GM10248 (cell line): ENCODE measurements around the gene DUSP15.
"Not testable (repeated sequence)": the region's sequence is repeated elsewhere in the genome, so short reads cannot be mapped to it uniquely, and the experiment has no call there.

Experiments used
- CTCF ChIA-PET: fragments of 300-600 bp; sonication (Branson Sonifier 250); formaldehyde crosslinking; extraction: SDS; loops from one replicate; lab custom pipeline; 2021; ENCODE audit warnings: antibody characterized with exemption; lab: Yijun Ruan, JAX
- POLR2A ChIA-PET: fragments of 350-650 bp; sonication (Branson Sonifier 250); formaldehyde crosslinking; extraction: SDS; loops from one replicate; lab custom pipeline; 2020; ENCODE audit warnings: antibody characterized with exemption; lab: Yijun Ruan, JAX
- DNase-seq: peaks from one replicate; pipeline ENCODE4 v3.0.0; 2012; ENCODE audit errors: extremely low spot score
- TF ChIP-seq, protein P1 (sequence below): IDR thresholded peaks from 2 replicates; pipeline ENCODE4 v1.5.1; 2012; ENCODE audit warnings: mild to moderate bottlenecking, low read depth; ENCODE audit errors: extremely low read depth, missing control alignments, control extremely low read depth

DUSP15 gene

DNA sequence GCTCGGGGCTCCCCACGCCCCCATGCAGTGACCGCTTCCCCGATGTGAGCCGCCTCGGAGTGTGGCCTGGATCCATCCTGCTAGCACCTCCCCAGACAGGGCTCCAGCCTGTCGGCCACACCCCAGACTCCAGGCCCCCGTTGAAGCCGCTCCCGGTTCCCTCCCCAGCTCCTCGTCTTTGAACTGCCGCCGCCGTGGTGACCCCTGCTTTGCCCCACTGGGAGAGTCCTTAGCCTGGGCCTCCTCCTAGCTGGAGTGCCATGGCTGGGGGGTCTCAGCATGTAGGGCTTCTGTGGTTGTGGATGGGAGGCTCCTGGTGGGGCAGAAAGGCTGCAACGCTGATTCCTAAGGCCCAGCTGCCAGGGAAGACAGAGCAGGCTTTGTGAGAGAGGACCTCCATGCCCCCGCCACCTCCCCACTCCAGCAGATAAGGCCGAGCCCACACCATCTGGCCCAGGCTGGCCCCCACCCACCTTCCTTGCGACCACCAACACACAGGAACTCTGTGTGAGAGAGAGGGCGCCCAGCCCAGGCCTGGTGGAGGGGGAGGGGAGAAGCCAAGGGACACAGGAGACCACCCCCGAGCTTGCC is 36.3 kb downstream of the DUSP15 start:
- TF ChIP-seq, protein P1, sequence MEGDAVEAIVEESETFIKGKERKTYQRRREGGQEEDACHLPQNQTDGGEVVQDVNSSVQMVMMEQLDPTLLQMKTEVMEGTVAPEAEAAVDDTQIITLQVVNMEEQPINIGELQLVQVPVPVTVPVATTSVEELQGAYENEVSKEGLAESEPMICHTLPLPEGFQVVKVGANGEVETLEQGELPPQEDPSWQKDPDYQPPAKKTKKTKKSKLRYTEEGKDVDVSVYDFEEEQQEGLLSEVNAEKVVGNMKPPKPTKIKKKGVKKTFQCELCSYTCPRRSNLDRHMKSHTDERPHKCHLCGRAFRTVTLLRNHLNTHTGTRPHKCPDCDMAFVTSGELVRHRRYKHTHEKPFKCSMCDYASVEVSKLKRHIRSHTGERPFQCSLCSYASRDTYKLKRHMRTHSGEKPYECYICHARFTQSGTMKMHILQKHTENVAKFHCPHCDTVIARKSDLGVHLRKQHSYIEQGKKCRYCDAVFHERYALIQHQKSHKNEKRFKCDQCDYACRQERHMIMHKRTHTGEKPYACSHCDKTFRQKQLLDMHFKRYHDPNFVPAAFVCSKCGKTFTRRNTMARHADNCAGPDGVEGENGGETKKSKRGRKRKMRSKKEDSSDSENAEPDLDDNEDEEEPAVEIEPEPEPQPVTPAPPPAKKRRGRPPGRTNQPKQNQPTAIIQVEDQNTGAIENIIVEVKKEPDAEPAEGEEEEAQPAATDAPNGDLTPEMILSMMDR, result no peak
- ChIA-PET POLR2A (interaction anchor here (0.5 kb wide), 1 partner anchor 986 kb away, joined by 4 read pairs; the partner anchor contains the start of gene MAPRE1), CTCF (interaction anchor here (0.9 to 13.3 kb wide), 11 partner anchors 9 to 196 kb away, joined by 3 to 154 read pairs (median 5); partner anchors contain the start of genes FOXS1, MYLK2 and PDRG1)
- no peak for DNase-seq

DNA sequence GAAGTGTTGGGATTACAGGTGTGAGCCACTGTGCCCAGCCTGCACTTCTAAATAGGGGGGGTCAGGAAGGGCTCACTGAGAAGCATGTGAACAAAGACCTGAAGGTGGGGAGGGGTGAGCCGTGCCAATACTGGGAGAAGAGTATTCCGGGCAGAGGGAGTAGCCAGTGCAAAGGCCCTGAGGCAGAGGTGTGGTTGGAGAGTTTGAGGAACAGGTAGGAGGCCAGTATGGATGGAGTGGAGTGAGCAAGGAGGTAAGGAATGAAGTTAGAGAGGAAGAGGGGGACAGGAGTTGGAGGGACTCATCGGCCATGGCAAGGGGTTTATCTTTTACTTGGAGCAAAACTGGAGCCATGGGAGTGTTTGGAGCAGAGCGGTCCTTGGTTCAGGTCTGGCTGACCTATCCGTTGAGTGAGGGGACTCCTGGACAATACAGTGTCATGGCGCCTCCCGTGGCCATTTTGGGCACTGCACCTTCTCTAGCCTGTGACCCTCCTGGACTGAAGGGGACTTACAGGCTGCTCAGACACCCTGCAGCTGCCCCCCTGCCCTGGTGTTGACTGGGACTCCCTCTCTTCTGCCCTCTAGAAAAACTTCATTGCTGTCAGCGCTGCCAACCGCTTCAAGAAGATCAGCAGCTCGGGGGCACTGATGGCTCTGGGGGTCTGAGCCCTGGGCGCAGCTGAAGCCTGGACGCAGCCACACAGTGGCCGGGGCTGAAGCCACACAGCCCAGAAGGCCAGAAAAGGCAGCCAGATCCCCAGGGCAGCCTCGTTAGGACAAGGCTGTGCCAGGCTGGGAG is 37.0 kb downstream of the DUSP15 start:
- TF ChIP-seq, protein P1, result peak; percentile 79
- ChIA-PET CTCF (interaction anchor here (0.7 to 13.3 kb wide), 12 partner anchors 9 to 197 kb away, joined by 3 to 154 read pairs (median 4); partner anchors contain the start of genes FOXS1, MYLK2 and PDRG1), POLR2A (no interaction called here)
- DNase-seq, result peak; percentile 82

DNA sequence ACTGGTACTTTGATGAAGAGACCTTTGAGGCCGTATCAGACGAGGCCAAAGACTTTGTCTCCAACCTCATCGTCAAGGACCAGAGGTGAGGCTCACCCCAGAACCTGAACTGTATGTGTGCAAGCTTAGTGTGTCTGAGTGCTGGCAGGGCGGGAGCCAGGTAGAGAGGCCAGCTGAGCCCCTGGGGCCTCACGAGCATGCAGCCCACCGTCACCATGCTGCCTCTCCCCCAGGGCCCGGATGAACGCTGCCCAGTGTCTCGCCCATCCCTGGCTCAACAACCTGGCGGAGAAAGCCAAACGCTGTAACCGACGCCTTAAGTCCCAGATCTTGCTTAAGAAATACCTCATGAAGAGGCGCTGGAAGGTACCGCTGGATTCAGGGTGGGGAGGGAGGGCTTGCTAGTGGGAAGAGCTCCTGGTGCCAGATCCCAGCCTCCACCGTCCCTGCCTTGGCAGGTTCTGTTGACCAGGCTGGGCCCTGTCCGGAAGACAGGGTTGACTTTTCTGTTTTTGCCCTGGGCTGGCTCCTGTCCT is 38.5 kb downstream of the DUSP15 start:
- ChIA-PET POLR2A (no interaction called here), CTCF (interaction anchor here (1.1 to 13.3 kb wide), 4 partner anchors 11 to 200 kb away, joined by 3 to 154 read pairs (median 11); partner anchors contain the start of genes FOXS1 and MYLK2)
- TF ChIP-seq, protein P1, result no peak
- no peak for DNase-seq

GRCh38 chr20:31831211-31831610 is 39.1 kb downstream of the DUSP15 start:
- CTCF ChIA-PET, result interaction anchor here (1.1 to 13.3 kb wide), 6 partner anchors 11 to 200 kb away, joined by 3 to 154 read pairs (median 7); partner anchors contain the start of genes FOXS1, MYLK2 and PDRG1
- DNase-seq, result no peak
- TF ChIP-seq, protein P1, result no peak
- POLR2A ChIA-PET, result no interaction called here

DNA sequence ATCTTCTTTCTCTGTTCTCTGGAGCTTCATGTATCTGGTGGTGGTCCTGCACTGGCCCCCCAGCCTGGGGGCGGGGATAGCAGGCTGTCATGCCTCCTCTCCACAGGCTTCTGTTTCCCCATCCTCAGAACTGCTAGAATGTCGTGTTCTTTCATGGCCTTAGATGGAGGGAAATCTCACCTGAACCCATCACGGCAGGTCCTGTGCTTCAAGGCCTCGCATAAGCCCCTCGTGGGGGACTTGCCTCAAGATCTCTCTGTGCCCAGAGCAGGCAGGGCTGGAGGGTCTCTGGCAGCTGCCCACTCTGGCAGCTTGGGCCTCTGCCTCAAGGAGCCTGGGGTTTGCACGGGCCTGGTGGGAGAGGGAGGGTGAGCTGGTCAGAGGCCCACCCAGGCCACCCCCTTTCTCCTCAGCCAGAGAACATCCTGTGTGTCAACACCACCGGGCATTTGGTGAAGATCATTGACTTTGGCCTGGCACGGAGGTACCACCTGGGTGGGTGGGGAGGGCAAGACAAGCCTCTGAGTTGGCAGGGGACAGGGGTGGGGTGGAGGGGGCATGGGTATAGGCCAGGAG is 39.8 kb downstream of the DUSP15 start:
- ChIA-PET CTCF (interaction anchor here (1.1 to 13.3 kb wide), 7 partner anchors 10 to 202 kb away, joined by 3 to 154 read pairs (median 3); partner anchors contain the start of genes FOXS1, MYLK2 and PDRG1), POLR2A (no interaction called here)
- TF ChIP-seq, protein P1, result no peak
- DNase-seq, result no peak

DNA sequence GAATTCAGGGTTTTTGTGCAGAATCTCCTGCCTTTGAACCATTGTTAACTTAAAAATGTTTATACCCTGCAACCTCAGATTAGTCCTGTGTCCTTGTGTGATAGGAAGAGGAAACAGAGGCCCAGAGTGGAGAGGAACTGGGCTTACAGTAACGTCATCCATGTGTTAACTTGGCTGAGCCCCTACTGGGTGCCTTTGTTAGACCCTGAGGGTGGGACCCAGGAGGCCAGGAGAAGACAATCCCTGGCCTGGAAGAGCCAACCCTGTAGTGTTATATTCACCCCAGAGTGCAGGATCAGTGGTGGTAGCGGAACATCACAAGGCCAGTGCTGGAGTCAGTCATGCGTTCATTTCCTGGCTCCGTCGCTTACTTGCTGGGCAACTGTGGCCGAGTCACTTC is 40.6 kb downstream of the DUSP15 start:
- ChIA-PET CTCF (interaction anchor here (1.1 to 13.3 kb wide), 4 partner anchors 9 to 203 kb away, joined by 3 to 154 read pairs (median 15); partner anchors contain the start of genes FOXS1 and MYLK2), POLR2A (no interaction called here)
- no peak for DNase-seq
- TF ChIP-seq, protein P1, result no peak

DNA sequence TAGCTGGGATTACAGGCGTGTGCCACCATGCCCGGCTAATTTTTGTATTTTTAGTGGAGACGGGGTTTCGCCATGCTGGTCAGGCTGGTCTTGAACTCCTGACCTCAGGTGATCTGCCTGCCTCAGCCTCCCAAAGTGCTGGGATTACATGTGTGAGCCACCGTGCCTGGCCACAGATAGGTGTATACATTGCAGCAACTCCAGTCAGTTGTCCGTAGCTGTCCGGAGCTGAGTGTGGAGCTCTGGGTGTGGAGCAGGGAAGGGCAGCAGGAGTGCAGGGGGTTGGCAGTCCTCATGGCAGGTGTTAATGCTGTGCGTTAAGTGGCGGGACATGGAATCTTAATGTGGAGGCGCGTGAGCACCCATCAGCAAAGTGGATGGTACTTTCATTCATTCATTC is 42.3 kb downstream of the DUSP15 start:
- DNase-seq, POLR2A ChIA-PET: not testable (repeated sequence)
- CTCF ChIA-PET, result interaction anchor here (15.0 kb wide), 1 partner anchor 8 kb away, joined by 154 read pairs; no protein-coding TSS in a partner anchor
